A673 (cell line): ENCODE measurements around the gene MYO1F.

Experiments
- EZH2 ChIP-seq: fragments of 200-600 bp; sonication (generic); IDR thresholded peaks from 2 replicates; pipeline ENCODE4 v1.6.1; 2017; ENCODE audit warnings: borderline replicate concordance, low read depth, mild to moderate bottlenecking, mixed read lengths, antibody characterized with exemption, low read length; ENCODE audit not compliant: poor library complexity, severe bottlenecking
- TF ChIP-seq, protein P1 (sequence below): fragments of 300-800, 200-600 bp; sonication (generic); conservative IDR thresholded peaks from 2 replicates; pipeline ENCODE4 v1.5.1; 2017; ENCODE audit warnings: low read depth, mild to moderate bottlenecking, antibody characterized with exemption, low read length, moderate library complexity, mixed read lengths

DNA sequence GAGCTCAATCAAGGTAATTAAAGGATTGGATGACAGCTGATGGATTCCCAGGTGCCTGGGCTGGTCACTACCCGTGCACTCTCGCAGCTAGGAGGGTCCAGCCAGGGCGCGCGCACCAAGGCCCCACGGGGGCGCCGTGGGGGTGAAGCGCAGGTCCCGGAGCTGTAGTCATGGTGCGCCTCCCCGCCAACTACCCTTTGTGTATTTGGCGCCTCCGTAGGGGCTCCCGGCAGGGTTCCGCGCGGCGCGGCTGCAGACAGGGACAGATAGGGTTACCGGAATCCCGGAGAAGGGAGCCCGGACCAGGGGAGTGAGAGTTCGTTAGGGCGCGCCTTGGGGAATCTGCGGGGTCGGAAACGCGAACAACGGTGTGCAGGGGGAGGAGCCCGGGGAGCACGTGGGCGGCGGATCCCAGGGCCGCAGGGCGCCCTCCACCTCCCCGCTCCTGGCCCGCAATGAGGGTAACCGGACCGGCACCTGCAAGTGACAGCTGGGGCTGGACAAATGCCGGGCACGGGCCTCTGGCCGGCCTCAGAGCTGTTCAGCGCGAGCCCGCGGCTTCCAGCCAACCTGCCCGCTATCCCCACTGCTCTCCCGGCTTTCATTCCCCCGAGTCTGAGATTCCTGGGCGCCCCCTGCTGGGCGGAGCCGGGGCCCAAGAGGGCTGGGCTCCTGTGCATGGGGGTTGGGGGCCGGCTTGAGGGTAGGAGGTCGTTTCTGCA lies 71.4 kb downstream of the MYO1F start:
- TF ChIP-seq, protein P1, sequence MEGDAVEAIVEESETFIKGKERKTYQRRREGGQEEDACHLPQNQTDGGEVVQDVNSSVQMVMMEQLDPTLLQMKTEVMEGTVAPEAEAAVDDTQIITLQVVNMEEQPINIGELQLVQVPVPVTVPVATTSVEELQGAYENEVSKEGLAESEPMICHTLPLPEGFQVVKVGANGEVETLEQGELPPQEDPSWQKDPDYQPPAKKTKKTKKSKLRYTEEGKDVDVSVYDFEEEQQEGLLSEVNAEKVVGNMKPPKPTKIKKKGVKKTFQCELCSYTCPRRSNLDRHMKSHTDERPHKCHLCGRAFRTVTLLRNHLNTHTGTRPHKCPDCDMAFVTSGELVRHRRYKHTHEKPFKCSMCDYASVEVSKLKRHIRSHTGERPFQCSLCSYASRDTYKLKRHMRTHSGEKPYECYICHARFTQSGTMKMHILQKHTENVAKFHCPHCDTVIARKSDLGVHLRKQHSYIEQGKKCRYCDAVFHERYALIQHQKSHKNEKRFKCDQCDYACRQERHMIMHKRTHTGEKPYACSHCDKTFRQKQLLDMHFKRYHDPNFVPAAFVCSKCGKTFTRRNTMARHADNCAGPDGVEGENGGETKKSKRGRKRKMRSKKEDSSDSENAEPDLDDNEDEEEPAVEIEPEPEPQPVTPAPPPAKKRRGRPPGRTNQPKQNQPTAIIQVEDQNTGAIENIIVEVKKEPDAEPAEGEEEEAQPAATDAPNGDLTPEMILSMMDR: peak; percentile 90
- no peak for TF ChIP-seq EZH2
